ENCODE data around the gene ASTN2. TPM values are rescaled to one million over a fixed set of nuclear protein-coding genes. Genes with fewer than 3 reads are reported as not detected.

ASTN2 gene
- total RNA-seq, 1 donor, result 3.1 TPM

DNA sequence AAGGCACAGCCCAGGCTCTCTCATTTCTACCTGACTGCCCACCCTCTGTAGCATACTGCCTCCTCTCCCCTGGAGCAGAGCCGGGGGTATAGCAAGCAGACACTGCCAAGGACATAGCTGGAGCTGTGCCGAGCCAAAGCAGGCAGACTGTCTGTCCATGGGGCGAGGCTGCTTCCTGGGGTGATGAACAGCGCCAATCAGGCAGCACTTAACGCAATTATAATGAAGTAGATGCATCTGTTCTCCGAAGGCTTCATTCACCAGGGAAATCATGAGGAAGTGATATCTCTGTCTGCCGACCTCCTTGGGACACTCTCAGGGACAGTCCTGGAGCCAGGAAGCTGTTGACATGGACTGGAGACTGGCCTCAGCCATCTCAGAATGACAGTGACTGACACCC is 230.7 kb downstream of the ASTN2 start:
- H3K4me1 ChIP-seq (ENCODE audit: insufficient read depth, low read length), result no peaks in the 10 kb centered on the region
- no peak overlapping the region for H3K4me3 ChIP-seq (ENCODE audit: low read length)
- H3K27me3 ChIP-seq (ENCODE audit: insufficient read depth, low read length), result no peaks in the 10 kb centered on the region
- no peaks in the 10 kb centered on the region for H3K9me3 ChIP-seq (ENCODE audit: low read depth, low read length)

GRCh38 chr9:117182046-117182445 is 232.8 kb downstream of the ASTN2 start:
- no peak overlapping the region for H3K4me3 ChIP-seq (ENCODE audit: low read length)
- no peaks in the 10 kb centered on the region for H3K4me1 ChIP-seq (ENCODE audit: insufficient read depth, low read length)
- H3K27me3 ChIP-seq (ENCODE audit: insufficient read depth, low read length), result no peaks in the 10 kb centered on the region
- no peaks in the 10 kb centered on the region for H3K9me3 ChIP-seq (ENCODE audit: low read depth, low read length)

- H3K9me3 ChIP-seq (ENCODE audit: low read depth, low read length), result no peaks in the 10 kb centered on the region
- no peaks in the 10 kb centered on the region for H3K27me3 ChIP-seq (ENCODE audit: insufficient read depth, low read length)
- H3K4me3 ChIP-seq (ENCODE audit: low read length), result no peak overlapping the region
- no peaks in the 10 kb centered on the region for H3K4me1 ChIP-seq (ENCODE audit: insufficient read depth, low read length)
Observed at GRCh38 chr9:117180896-117181445, 233.9 kb downstream of the ASTN2 start.

DNA sequence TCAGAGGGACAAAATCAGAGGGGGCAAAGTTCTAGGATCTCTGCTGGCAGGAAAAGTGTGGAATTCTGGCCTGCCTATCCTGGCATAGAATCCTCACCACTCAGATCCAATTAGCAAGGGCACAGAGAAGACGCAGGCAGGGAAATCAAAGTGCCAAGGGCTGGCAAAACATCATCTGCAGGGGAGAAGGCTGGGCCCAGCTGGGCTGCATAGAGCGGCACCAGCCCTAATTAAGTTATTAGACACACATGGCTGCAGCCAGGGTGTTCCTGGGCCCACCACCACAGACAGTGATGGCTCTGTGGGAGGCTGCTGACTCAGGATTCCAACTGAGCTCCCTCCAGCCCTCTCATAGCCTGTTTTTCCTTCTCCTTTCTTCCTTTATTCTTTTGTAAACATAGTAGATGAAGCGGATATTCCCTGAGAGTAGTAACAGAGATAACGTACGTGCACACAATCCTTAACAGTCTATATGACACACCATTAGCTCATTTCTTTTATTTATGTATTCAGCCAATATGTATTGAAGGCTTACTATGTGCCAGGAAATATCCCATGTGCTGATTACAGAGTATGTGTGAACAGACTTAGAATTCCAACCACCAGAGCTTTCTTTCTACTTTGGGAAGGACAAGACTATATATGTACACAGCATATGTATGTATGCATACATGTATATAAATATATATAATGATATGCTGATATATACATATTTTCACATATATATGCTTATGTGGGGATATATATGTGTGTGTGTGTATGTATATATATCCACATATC is 236.1 kb downstream of the ASTN2 start:
- H3K27me3 ChIP-seq (ENCODE audit: insufficient read depth, low read length), result no peaks in the 10 kb centered on the region
- no peaks in the 10 kb centered on the region for H3K4me1 ChIP-seq (ENCODE audit: insufficient read depth, low read length)
- H3K9me3 ChIP-seq (ENCODE audit: low read depth, low read length), result no peaks in the 10 kb centered on the region
- H3K4me3 ChIP-seq (ENCODE audit: low read length), result no peak overlapping the region

- H3K27me3 ChIP-seq (ENCODE audit: insufficient read depth, low read length), result no peaks in the 10 kb centered on the region
- H3K4me1 ChIP-seq (ENCODE audit: insufficient read depth, low read length), result no peaks in the 10 kb centered on the region
- no peaks in the 10 kb centered on the region for H3K9me3 ChIP-seq (ENCODE audit: low read depth, low read length)
- no peak overlapping the region for H3K4me3 ChIP-seq (ENCODE audit: low read length)
Observed at GRCh38 chr9:117170567-117170966, 244.3 kb downstream of the ASTN2 start.

GRCh38 chr9:117169089-117169621 is 245.7 kb downstream of the ASTN2 start:
- Histone ChIP-seq H3K27me3 (ENCODE audit: insufficient read depth, low read length) (no peaks in the 10 kb centered on the region), H3K4me1 (ENCODE audit: insufficient read depth, low read length) (no peaks in the 10 kb centered on the region), H3K9me3 (ENCODE audit: low read depth, low read length) (no peaks in the 10 kb centered on the region), H3K4me3 (ENCODE audit: low read length) (no peak overlapping the region)

DNA sequence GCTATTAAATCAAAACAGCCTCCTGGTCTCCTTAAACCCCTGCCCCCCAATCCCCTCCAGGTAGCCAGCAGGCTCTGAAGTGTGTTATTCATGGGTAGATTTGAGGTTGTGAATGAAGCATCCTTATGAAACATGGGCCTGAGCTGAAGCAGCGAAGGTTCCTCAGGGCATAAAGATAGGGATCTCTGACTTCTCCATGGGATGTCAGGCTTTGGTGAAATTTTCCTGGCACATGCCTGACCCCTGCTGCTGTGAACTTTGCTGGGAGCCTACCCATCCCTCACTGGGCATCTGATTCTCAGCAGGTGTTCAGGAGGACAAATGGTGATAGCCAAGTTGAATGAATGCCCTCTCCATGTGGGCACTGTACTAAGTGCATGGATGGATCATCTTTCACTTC is 250.3 kb downstream of the ASTN2 start:
- H3K9me3 ChIP-seq (ENCODE audit: low read depth, low read length), result no peaks in the 10 kb centered on the region
- no peaks in the 10 kb centered on the region for H3K4me1 ChIP-seq (ENCODE audit: insufficient read depth, low read length)
- no peaks in the 10 kb centered on the region for H3K27me3 ChIP-seq (ENCODE audit: insufficient read depth, low read length)
- no peak overlapping the region for H3K4me3 ChIP-seq (ENCODE audit: low read length)

DNA sequence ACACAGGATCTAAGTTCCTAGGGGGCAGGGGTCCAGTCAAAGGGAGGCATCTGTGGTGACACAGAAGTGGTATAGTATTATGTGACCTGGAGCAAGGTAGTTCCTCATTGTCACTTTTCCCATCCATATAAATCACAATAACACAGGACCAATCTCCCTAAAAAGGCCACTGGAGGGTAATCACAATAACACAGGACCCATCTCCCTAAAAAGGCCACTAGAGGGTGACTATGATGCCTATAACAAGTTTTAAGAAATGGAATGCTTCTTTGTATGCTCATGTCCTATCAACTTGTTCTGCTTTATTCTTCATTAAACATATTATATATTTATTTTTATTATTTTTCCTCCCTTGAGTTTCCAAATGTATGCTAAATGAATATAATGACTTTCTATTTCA is 254.6 kb downstream of the ASTN2 start:
- no peaks in the 10 kb centered on the region for H3K4me1 ChIP-seq (ENCODE audit: insufficient read depth, low read length)
- H3K27me3 ChIP-seq (ENCODE audit: insufficient read depth, low read length), result no peaks in the 10 kb centered on the region
- no peaks in the 10 kb centered on the region for H3K9me3 ChIP-seq (ENCODE audit: low read depth, low read length)
- H3K4me3 ChIP-seq (ENCODE audit: low read length), result no peak overlapping the region

DNA sequence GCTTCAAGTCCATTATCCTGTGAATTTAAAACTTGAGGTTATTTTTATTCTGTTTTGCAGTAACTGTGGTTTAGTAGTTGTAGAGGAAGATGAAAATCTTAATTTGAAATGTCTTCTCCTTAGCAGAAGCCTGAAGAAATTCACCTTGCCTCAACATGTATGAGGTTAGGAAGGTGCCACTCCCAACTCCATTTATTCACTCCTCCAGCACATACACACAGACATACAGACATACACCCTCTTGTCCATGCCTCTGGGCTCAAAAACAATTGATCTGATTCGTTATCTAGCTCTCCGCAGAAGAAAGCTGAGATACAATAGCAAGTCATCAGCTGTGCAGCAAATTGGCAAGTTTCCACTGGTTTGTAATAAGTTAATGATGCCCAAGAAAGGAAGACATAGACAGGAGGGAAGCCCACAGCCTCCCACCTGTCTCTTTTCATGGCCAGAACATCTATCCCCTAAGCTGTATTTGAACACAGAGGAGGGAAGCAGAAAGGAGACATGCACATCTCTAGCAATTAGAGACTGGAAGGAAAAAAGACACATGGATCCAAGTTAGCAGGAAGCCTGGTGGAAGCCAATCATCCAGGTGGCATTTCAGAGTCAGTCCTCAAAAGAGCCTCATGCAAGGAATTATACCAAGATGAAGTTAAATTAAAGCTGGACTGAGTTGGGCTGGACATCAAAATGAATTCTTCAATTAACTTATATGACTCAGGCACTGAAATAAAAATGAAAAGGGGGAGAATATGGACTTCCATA is 257.9 kb downstream of the ASTN2 start:
- H3K9me3 ChIP-seq (ENCODE audit: low read depth, low read length), result no peaks in the 10 kb centered on the region
- no peaks in the 10 kb centered on the region for H3K27me3 ChIP-seq (ENCODE audit: insufficient read depth, low read length)
- no peaks in the 10 kb centered on the region for H3K4me1 ChIP-seq (ENCODE audit: insufficient read depth, low read length)
- no peak overlapping the region for H3K4me3 ChIP-seq (ENCODE audit: low read length)

DNA sequence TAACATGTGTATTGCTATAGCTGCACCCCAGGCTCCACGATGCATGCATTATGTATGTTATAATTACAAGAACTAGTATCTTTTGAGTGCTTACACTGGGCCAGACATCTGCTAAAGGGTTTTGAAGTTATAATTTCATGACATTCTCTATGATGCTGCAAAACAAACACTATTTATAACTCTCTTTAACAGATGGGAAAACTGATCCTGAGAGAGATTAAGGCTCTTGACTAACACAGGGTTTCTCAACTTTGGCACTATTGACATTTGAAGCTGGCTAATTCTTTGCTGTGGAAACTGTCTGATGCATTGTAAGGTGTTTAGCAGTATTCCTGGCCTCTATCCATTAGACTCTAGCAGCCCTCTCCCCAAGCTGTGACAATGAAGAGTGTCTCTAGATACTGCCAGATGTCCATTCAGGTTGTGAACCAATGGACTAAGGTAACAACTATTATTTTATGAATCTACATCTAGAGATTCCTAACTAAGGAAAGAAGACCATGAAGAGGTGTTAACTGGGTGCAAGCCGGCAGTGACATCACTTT is 258.6 kb downstream of the ASTN2 start:
- no peaks in the 10 kb centered on the region for H3K4me1 ChIP-seq (ENCODE audit: insufficient read depth, low read length)
- no peak overlapping the region for H3K4me3 ChIP-seq (ENCODE audit: low read length)
- no peaks in the 10 kb centered on the region for H3K9me3 ChIP-seq (ENCODE audit: low read depth, low read length)

GRCh38 chr9:117153021-117153420 is 261.8 kb downstream of the ASTN2 start:
- Histone ChIP-seq H3K27me3 (ENCODE audit: insufficient read depth, low read length) (no peaks in the 10 kb centered on the region), H3K4me1 (ENCODE audit: insufficient read depth, low read length) (no peaks in the 10 kb centered on the region), H3K9me3 (ENCODE audit: low read depth, low read length) (no peaks in the 10 kb centered on the region), H3K4me3 (ENCODE audit: low read length) (no peak overlapping the region)

More for the DNA sequence above, 258.6 kb downstream of the ASTN2 start:
- H3K27me3 ChIP-seq (ENCODE audit: insufficient read depth, low read length), result no peaks in the 10 kb centered on the region

GRCh38 chr9:117151716-117152115 is 263.1 kb downstream of the ASTN2 start:
- Histone ChIP-seq H3K4me1 (ENCODE audit: insufficient read depth, low read length) (no peaks in the 10 kb centered on the region), H3K4me3 (ENCODE audit: low read length) (no peak overlapping the region), H3K27me3 (ENCODE audit: insufficient read depth, low read length) (no peaks in the 10 kb centered on the region), H3K9me3 (ENCODE audit: low read depth, low read length) (no peaks in the 10 kb centered on the region)

- Histone ChIP-seq H3K4me1 (ENCODE audit: insufficient read depth, low read length) (no peaks in the 10 kb centered on the region), H3K27me3 (ENCODE audit: insufficient read depth, low read length) (no peaks in the 10 kb centered on the region), H3K4me3 (ENCODE audit: low read length) (no peak overlapping the region), H3K9me3 (ENCODE audit: low read depth, low read length) (no peaks in the 10 kb centered on the region)
Observed at GRCh38 chr9:117149996-117150395, 264.9 kb downstream of the ASTN2 start.

- no peaks in the 10 kb centered on the region for H3K9me3 ChIP-seq (ENCODE audit: low read depth, low read length)
- no peaks in the 10 kb centered on the region for H3K4me1 ChIP-seq (ENCODE audit: insufficient read depth, low read length)
- H3K4me3 ChIP-seq (ENCODE audit: low read length), result no peak overlapping the region
- no peaks in the 10 kb centered on the region for H3K27me3 ChIP-seq (ENCODE audit: insufficient read depth, low read length)
Observed at GRCh38 chr9:117145811-117146490, 268.9 kb downstream of the ASTN2 start.

GRCh38 chr9:117145081-117145480 is 269.8 kb downstream of the ASTN2 start:
- no peaks in the 10 kb centered on the region for H3K9me3 ChIP-seq (ENCODE audit: low read depth, low read length)

More at GRCh38 chr9:117145081-117145480, 269.8 kb downstream of the ASTN2 start:
- H3K4me3 ChIP-seq (ENCODE audit: low read length), result no peak overlapping the region
- H3K27me3 ChIP-seq (ENCODE audit: insufficient read depth, low read length), result no peaks in the 10 kb centered on the region
- no peaks in the 10 kb centered on the region for H3K4me1 ChIP-seq (ENCODE audit: insufficient read depth, low read length)

All from mononuclear cell (primary cell).